Mammary microvascular endothelial cell (primary cell): ENCODE measurements around the gene TMPO. TPM values are rescaled to one million over a fixed set of nuclear protein-coding genes. Genes with fewer than 3 reads are reported as not detected.

Experiments used
- total RNA-seq: library from RNA; depleted of rRNA; stranded (reverse); fragments of >200 nt; gene quantifications from 2 replicates; pipeline ENCODE4 v1.2.3, GENCODE V29; 2015

TMPO gene, protein sequence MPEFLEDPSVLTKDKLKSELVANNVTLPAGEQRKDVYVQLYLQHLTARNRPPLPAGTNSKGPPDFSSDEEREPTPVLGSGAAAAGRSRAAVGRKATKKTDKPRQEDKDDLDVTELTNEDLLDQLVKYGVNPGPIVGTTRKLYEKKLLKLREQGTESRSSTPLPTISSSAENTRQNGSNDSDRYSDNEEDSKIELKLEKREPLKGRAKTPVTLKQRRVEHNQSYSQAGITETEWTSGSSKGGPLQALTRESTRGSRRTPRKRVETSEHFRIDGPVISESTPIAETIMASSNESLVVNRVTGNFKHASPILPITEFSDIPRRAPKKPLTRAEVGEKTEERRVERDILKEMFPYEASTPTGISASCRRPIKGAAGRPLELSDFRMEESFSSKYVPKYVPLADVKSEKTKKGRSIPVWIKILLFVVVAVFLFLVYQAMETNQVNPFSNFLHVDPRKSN
- 114 and 120 TPM in 2 replicates for total RNA-seq

DNA sequence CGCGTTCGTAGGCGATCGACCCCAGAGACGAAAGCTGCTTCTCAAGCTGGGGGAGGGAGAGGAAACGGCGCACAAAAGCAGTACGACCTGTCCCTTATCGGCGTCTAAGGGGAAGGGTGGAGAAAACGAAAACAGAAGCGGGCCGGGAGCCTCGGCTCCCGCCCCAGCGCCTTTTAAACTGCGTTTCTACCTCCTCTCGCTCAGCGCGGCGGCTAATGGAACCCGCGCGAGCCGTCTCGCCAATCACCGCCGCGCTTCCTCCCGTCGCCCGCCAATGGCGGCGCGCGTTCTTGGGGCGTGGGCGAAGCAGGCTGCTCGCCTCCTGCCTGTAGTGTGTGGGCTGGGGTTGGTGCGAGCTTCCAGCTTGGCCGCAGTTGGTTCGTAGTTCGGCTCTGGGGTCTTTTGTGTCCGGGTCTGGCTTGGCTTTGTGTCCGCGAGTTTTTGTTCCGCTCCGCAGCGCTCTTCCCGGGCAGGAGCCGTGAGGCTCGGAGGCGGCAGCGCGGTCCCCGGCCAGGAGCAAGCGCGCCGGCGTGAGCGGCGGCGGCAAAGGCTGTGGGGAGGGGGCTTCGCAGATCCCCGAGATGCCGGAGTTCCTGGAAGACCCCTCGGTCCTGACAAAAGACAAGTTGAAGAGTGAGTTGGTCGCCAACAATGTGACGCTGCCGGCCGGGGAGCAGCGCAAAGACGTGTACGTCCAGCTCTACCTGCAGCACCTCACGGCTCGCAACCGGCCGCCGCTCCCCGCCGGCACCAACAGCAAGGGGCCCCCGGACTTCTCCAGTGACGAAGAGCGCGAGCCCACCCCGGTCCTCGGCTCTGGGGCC is at the start of gene TMPO:
TSS of gene TMPO (plus strand) at position 304 of the 824 bp plus-strand sequence. CDS start at position 582, 278 bp downstream.

GRCh38 chr12:98593351-98594049 is 78.1 kb downstream of the TMPO start, which contains the start of gene SLC25A3:
Gene SLC25A3 (plus strand): TSS chr12:98593686. CDS start chr12:98593979, 293 bp downstream.

Other genes starting within 250 kb of the TMPO start
- gene SLC25A3, start 78.1 kb downstream of the TMPO start, total RNA-seq: 730 and 778 TPM in 2 replicates
- 65.3 and 81.3 TPM in 2 replicates for gene IKBIP, start 129.2 kb downstream of the TMPO start, total RNA-seq
- 16.5 and 30.0 TPM in 2 replicates for gene APAF1, start 129.7 kb downstream of the TMPO start, total RNA-seq